Neutrophil (primary cell): ENCODE results near the gene DNAH3.
"Not testable (repeated sequence)": the region's sequence is repeated elsewhere in the genome, so short reads cannot be mapped to it uniquely, and the experiment has no call there.

ENCODE experiments used
- H3K27ac ChIP-seq: fragments of 200-600 bp; sonication (generic); 2 replicates; pipeline ENCODE4 v1.5.1; 2016; ENCODE audit warnings: mild to moderate bottlenecking, moderate library complexity
- H3K27me3 ChIP-seq: fragments of 200-600 bp; sonication (generic); 2 replicates; pipeline ENCODE4 v1.6.0; 2016; ENCODE audit warnings: mild to moderate bottlenecking
- H3K36me3 ChIP-seq: fragments of 200-600 bp; sonication (generic); 2 replicates; pipeline ENCODE4 v1.5.1; 2017
- H3K4me1 ChIP-seq, 2 experiments: fragments of 200-600 bp in 1 of 2; sonication (generic) in 1 of 2; 1 replicate in 1 of 2; 2 replicates in 1 of 2; pipeline versions ENCODE4 v1.5.1 to v1.6.1; 2013 to 2016; ENCODE audit warnings: low read depth in 1 of 2, low read length in 1 of 2, mild to moderate bottlenecking in 1 of 2, moderate library complexity in 1 of 2; ENCODE audit not compliant: control insufficient read depth in 1 of 2, insufficient read depth in 1 of 2
- H3K4me3 ChIP-seq, 2 experiments: fragments of 200-600 bp in 1 of 2; sonication (generic) in 1 of 2; 1 replicate in 1 of 2; 2 replicates in 1 of 2; pipeline ENCODE4 v1.5.1; 2013 to 2016; ENCODE audit warnings: low read depth in 1 of 2, low read length in 1 of 2, mild to moderate bottlenecking in 1 of 2, moderate library complexity in 1 of 2
- H3K9me3 ChIP-seq: fragments of 200-600 bp; sonication (generic); 2 replicates; pipeline ENCODE4 v1.5.1; 2016
- TF ChIP-seq, protein P1 (sequence below): fragments of 200-600 bp; sonication (generic); IDR thresholded peaks from 2 replicates; pipeline ENCODE4 v1.5.1; 2016; ENCODE audit warnings: antibody characterized with exemption

The DNAH3 gene

DNA sequence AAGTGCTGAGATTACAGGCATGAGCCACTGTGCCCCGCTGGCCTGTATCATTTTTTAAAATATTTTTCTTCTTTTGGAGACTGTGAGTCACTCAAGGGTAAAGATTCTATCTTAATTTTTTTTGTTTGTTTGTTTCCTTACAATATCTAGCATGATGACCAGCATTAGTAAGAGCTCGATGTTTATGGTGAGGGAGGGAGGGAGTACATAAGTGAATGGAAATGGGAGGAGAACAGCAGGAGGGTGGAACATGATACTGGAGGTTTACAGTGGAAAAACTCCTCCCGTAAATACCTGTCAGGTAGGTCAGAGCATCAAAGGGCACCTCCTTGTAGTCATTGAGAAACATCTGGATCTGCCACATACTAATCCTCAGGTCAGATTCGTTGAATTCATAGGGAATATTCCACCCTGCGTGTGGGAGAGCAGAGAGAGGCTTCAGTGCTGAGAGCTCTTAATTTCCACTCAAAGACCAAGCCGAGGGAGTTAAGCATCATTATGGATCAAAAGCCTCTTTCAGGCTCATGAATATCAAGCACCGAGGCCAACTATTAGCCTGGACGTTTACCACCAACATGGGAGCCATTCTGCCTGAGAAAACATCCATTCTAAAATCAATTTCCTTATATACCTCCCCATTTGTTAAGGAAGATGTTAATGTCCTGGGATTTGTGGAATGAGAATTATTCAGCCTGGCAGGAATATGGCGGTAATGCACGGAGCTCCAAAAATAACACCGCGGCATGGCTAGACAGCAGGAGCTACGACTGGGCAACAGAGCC lies 198.3 kb downstream of the DNAH3 start:
- Histone ChIP-seq H3K4me1 (no peaks in the 10 kb centered on the region), H3K36me3 (no peaks in the 10 kb centered on the region), H3K27ac (no peak overlapping the region), H3K9me3 (no peaks in the 10 kb centered on the region), H3K27me3 (no peaks in the 10 kb centered on the region), H3K4me3 (no peak overlapping the region)
- TF ChIP-seq, protein P1, sequence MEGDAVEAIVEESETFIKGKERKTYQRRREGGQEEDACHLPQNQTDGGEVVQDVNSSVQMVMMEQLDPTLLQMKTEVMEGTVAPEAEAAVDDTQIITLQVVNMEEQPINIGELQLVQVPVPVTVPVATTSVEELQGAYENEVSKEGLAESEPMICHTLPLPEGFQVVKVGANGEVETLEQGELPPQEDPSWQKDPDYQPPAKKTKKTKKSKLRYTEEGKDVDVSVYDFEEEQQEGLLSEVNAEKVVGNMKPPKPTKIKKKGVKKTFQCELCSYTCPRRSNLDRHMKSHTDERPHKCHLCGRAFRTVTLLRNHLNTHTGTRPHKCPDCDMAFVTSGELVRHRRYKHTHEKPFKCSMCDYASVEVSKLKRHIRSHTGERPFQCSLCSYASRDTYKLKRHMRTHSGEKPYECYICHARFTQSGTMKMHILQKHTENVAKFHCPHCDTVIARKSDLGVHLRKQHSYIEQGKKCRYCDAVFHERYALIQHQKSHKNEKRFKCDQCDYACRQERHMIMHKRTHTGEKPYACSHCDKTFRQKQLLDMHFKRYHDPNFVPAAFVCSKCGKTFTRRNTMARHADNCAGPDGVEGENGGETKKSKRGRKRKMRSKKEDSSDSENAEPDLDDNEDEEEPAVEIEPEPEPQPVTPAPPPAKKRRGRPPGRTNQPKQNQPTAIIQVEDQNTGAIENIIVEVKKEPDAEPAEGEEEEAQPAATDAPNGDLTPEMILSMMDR: no peak

GRCh38 chr16:20950294-20950693 lies 200.4 kb downstream of the DNAH3 start:
- Histone ChIP-seq H3K36me3 (no peaks in the 10 kb centered on the region), H3K27ac (no peak overlapping the region), H3K9me3 (no peaks in the 10 kb centered on the region), H3K4me3 (no peak overlapping the region), H3K4me1 (no peaks in the 10 kb centered on the region), H3K27me3 (no peaks in the 10 kb centered on the region)
- TF ChIP-seq, protein P1: no peak

DNA sequence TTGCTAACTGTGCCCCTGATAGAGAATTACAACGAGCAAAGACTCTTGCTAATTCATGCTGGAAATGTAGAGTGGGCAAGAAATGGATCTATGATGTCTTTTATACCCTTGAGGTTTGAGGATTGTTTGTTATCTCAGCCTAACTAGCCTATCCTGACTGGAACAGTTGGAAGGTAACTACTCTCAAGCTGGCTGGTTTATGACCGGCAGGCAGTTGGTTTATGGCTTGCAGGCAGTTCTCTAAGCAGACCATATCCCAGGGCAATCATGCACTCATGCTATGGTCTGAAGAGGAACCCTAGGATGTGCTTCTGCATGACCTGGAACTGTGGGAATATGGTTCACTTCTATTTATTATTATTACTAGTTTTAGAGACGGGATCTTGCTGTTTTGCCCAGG lies 201.0 kb downstream of the DNAH3 start:
- no peaks in the 10 kb centered on the region for H3K36me3 ChIP-seq
- H3K9me3 ChIP-seq: no peaks in the 10 kb centered on the region
- no peaks in the 10 kb centered on the region for H3K4me1 ChIP-seq
- TF ChIP-seq, protein P1: no peak
- no peak overlapping the region for H3K4me3 ChIP-seq
- no peaks in the 10 kb centered on the region for H3K27me3 ChIP-seq
- no peak overlapping the region for H3K27ac ChIP-seq

- Histone ChIP-seq H3K9me3 (no peaks in the 10 kb centered on the region), H3K27ac (no peak overlapping the region), H3K27me3 (no peaks in the 10 kb centered on the region), H3K36me3 (no peaks in the 10 kb centered on the region), H3K4me1 (no peaks in the 10 kb centered on the region), H3K4me3 (no peak overlapping the region)
- TF ChIP-seq, protein P1: no peak
These were observed 202.2 kb downstream of the DNAH3 start for GRCh38 chr16:20948444-20948843.

- H3K4me3 ChIP-seq: no peak overlapping the region
- H3K9me3 ChIP-seq: no peaks in the 10 kb centered on the region
- no peak overlapping the region for H3K27ac ChIP-seq
- no peaks in the 10 kb centered on the region for H3K36me3 ChIP-seq
- TF ChIP-seq, protein P1: no peak
- peaks cover 2 to 5% of the 10 kb centered on the region in 2 experiments for H3K4me1 ChIP-seq
- H3K27me3 ChIP-seq: no peaks in the 10 kb centered on the region
These were observed 204.5 kb downstream of the DNAH3 start for GRCh38 chr16:20946015-20946629.

DNA sequence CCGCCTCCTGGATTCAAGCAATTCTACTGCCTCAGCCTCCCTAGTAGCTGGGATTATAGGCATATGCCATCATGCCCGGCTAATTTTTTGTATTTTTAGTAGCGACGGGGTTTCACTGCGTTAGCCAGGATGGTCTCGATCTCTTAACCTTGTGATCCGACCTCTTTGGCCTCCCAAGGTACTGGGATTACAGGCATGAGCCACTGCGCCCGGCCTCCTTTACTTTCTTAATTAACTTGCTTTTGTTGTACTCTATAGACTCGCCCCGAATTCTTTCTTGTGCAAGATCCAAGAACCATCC lies 205.1 kb downstream of the DNAH3 start:
- not testable (repeated sequence) for H3K9me3 ChIP-seq, H3K27ac ChIP-seq, H3K27me3 ChIP-seq, H3K36me3 ChIP-seq, H3K4me3 ChIP-seq, H3K4me1 ChIP-seq
